HG02840 (cell line): ENCODE measurements around the gene OR4F6.
"Not testable (repeated sequence)": the region's sequence is repeated elsewhere in the genome, so short reads cannot be mapped to it uniquely, and the experiment has no call there.

Experiments used
- ATAC-seq: cut with Tn5 transposase; IDR thresholded peaks from one replicate; pipeline ENCODE4 v1.9.1; 2021; ENCODE audit warnings: mild to moderate bottlenecking, moderate library complexity, moderate number of reproducible peaks; ENCODE audit not compliant: unreplicated experiment, low FRiP score

Gene OR4F6

GRCh38 chr15:101803209-101803608 is at the start of gene OR4F6:
TSS of gene OR4F6 (plus strand) at chr15:101803509. CDS start at chr15:101805720, 2,211 bp downstream.
- no peak for ATAC-seq

GRCh38 chr15:101764669-101765339 is 38.5 kb upstream of the OR4F6 start:
- ATAC-seq = not testable (repeated sequence)

- ATAC-seq = not testable (repeated sequence)
Observed at GRCh38 chr15:101765340-101765671, 38.0 kb upstream of the OR4F6 start.

- ATAC-seq = no peak
Observed at GRCh38 chr15:101765772-101766456, 37.4 kb upstream of the OR4F6 start.

- not testable (repeated sequence) for ATAC-seq
Observed at GRCh38 chr15:101767083-101767640, 36.1 kb upstream of the OR4F6 start.

GRCh38 chr15:101772921-101773320 is 30.4 kb upstream of the OR4F6 start:
- ATAC-seq = no peak

GRCh38 chr15:101773496-101774100 is 29.7 kb upstream of the OR4F6 start:
- ATAC-seq = no peak

GRCh38 chr15:101775136-101775535 is 28.2 kb upstream of the OR4F6 start:
- ATAC-seq = no peak

- not testable (repeated sequence) for ATAC-seq
Observed at GRCh38 chr15:101778576-101778975, 24.7 kb upstream of the OR4F6 start.

- ATAC-seq = not testable (repeated sequence)
Observed at GRCh38 chr15:101780225-101780624, 23.1 kb upstream of the OR4F6 start.

- ATAC-seq = no peak
Observed at GRCh38 chr15:101781928-101782327, 21.4 kb upstream of the OR4F6 start.

GRCh38 chr15:101784644-101785043 is 18.7 kb upstream of the OR4F6 start:
- ATAC-seq = no peak

- not testable (repeated sequence) for ATAC-seq
Observed at GRCh38 chr15:101786422-101786821, 16.9 kb upstream of the OR4F6 start.

- ATAC-seq = not testable (repeated sequence)
Observed at GRCh38 chr15:101788001-101788400, 15.3 kb upstream of the OR4F6 start.

- not testable (repeated sequence) for ATAC-seq
Observed at GRCh38 chr15:101788503-101789269, 14.6 kb upstream of the OR4F6 start.

GRCh38 chr15:101790748-101791147 is 12.6 kb upstream of the OR4F6 start:
- not testable (repeated sequence) for ATAC-seq

- ATAC-seq = not testable (repeated sequence)
Observed at GRCh38 chr15:101793981-101794380, 9.3 kb upstream of the OR4F6 start.

GRCh38 chr15:101795455-101795854 is 7.9 kb upstream of the OR4F6 start:
- no peak for ATAC-seq

- ATAC-seq = no peak
Observed at GRCh38 chr15:101799665-101800064, 3.6 kb upstream of the OR4F6 start.

GRCh38 chr15:101801048-101801447 is 2.3 kb upstream of the OR4F6 start:
- ATAC-seq = no peak

GRCh38 chr15:101803676-101804075 is 367 bp downstream of the OR4F6 start:
- no peak for ATAC-seq
